HG02759 (cell line): Measurements from ENCODE around the gene POU2AF1.

Experiments used
- ATAC-seq: cut with Tn5 transposase; IDR thresholded peaks from one replicate; pipeline ENCODE4 v1.9.1; 2021; ENCODE audit warnings: mild to moderate bottlenecking, moderate library complexity; ENCODE audit not compliant: unreplicated experiment

The POU2AF1 gene

GRCh38 chr11:111362887-111363411, 16.1 kb downstream of the POU2AF1 start:
- no peak for ATAC-seq

DNA sequence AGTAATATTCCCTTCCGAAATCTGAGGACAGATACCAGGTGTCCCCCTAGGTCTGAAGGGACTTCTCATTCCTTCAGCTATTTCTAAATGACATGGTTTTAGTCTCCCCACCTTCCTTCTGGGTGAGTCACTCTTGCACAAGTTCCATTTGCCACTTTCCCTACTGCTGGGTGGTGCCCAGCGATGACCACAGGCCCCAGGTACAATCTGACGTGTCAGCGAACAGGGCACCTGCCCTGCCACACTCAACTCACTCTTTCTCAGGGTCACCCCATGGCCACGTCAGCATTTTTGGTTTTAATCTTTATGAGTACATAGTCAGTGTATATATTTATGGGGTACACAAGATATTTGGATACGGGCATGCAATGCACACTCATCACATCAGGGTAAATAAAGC, 17.2 kb downstream of the POU2AF1 start:
- no peak for ATAC-seq

- no peak for ATAC-seq
Measured at GRCh38 chr11:111361052-111361801, 17.8 kb downstream of the POU2AF1 start.

DNA sequence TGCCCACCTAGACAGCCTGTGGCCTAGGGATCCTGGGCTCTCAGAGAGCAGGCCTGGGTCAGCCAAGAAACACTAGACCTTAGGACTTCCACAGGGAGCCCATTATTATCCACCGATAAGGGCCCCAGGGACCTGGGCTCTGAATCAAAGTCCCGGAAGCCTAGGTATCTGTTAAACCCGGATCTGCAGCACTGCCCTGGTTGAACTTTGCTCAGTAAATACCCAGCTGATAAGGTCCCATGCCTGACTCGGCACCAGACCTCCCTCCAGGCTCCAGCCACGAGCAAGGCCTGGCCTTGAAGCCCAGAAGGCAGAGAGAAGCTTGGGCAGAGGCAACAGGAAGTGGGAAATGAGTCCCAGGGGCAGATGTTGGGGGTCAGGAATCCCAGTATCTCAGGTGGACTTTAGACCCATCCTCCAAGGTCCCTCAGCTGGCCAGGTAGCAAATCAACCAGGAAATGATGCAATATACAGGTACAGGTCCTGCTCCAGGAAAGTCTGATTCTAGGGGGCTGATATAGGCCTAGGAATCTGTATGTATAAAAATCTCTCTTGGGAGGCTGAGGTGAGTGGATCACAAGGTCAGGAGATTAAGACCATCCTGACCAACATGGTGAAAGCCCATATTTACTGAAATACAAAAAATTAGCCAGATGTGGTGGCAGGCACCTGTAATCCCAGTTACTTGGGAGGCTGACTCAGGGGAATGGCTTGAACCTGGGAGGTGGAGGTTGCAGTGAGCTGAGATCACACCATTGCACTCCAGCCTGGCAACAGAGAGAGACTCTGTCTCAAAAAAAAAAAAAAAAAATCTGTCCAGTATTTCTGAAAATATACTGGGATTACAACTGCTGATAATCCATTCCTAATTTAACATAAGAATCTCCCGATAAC, 18.7 kb downstream of the POU2AF1 start:
- ATAC-seq: no peak

- ATAC-seq: no peak
Measured at GRCh38 chr11:111359223-111360149, 19.6 kb downstream of the POU2AF1 start.

GRCh38 chr11:111358038-111359001, 20.8 kb downstream of the POU2AF1 start:
- no peak for ATAC-seq

- no peak for ATAC-seq
Measured at GRCh38 chr11:111357150-111358037, 21.7 kb downstream of the POU2AF1 start.

GRCh38 chr11:111356660-111357048, 22.4 kb downstream of the POU2AF1 start:
- no peak for ATAC-seq

- ATAC-seq: no peak
Measured at GRCh38 chr11:111355956-111356659, 23.0 kb downstream of the POU2AF1 start.

- no peak for ATAC-seq
Measured at GRCh38 chr11:111355101-111355500, 24.0 kb downstream of the POU2AF1 start.

DNA sequence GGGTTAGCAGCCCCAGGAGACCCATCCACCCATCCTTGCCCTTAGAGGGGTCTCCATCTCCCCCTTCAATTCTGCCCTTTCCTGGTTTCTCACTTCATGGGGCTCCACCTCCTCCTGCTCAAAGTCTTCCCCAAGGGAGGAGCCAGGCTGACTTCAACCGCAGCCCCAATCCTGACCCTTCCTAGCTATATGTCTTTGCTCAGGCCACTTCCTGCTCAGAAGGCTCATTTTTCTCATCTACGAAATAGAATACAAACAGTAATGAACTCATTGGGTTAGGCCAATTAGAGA, 24.5 kb downstream of the POU2AF1 start:
- ATAC-seq: no peak

GRCh38 chr11:111353776-111354600, 25.1 kb downstream of the POU2AF1 start:
- no peak for ATAC-seq

DNA sequence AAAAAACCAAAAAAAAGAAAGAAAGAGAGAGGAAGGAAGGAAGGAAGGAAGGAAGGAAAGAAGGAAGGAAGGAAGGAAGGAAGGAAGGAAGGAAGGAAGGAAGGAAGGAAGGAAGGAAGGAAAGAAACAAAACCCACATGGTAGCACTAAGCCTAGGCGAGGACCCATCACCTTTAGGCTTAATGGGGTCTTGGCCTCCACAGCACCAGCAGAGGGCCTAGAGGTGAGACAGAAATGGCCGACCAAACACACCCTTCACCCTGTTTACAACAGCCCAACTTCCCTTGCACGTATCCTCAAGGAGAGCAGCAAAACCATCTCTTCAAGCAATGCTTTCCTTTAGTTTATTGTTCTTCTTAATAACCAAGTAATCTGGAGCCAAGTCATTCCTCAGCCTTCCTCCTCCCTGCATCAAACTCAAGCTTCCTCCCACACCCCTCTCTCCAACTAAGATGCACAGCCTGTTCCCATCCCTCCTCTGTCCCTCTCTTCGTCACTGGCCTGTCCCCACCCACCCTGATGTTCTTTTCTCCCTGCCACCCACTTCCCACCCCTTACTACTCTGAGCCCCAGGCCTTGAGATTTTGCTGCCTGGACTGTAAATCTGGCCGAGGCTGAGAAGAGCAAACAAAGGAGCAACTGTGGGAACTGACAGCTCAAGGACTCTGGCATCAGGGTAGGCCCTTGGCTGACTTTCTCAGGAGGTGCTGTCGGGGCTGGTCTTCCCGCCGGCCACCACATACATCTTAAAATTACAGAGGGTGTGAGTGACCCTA, 26.0 kb downstream of the POU2AF1 start:
- no peak for ATAC-seq

DNA sequence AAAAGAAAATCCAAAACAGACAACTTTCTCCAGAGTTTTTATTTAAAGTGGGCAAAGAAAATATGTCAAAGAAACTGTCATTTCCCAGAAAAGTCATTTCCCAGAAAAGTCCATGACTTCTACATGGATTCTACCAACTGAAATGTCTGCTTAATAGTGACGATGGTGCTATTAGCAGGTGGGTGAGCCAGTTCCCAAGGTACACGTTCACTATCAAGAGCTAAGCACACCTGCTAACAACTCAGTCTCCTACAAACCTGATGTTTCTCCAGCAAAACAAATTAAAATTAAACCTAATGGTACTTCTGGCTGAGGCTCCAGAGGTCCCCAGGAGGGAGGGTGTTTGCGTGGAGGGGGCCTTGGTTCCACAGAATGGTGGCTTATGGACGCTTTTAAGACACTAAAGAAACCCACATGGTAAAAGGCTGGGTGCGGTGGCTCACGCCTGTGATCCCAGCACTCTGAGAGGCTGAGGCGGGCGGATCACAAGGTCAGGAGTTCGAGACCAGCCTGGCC, 26.8 kb downstream of the POU2AF1 start:
- no peak for ATAC-seq

- no peak for ATAC-seq
Measured at GRCh38 chr11:111351374-111352055, 27.6 kb downstream of the POU2AF1 start.

GRCh38 chr11:111350811-111351210, 28.3 kb downstream of the POU2AF1 start:
- ATAC-seq: no peak
